GM18951 (cell line): ENCODE results near the gene RNF169.

Source experiments
- POLR2A ChIP-seq: IDR thresholded peaks from 4 replicates; pipeline ENCODE4 v1.6.1; 2011; ENCODE audit warnings: mild to moderate bottlenecking; ENCODE audit not compliant: insufficient read length, insufficient read depth; ENCODE audit errors: extremely low read depth
- in situ Hi-C: fragments of 300-500 bp; cut with MboI; formaldehyde crosslinking; loops from one replicate; pipeline ENCODE4 v1.12.0; 2022; ENCODE audit warnings: low sequenced_read_pairs, mixed read lengths, inconsistent platforms; ENCODE audit not compliant: unreplicated experiment

The RNF169 gene

GRCh38 chr11:74748211-74749126 lies at the start of gene RNF169:
Gene RNF169, plus strand, starts transcription at chr11:74748849. Its CDS starts 32 bp downstream, at chr11:74748881.
- in situ Hi-C loops, result no loop called here
- peak; percentile 87 for TF ChIP-seq POLR2A

- in situ Hi-C loops, result no loop called here
- TF ChIP-seq POLR2A, result no peak
These were observed 48.8 kb upstream of the RNF169 start for GRCh38 chr11:74699615-74700396.

- no peak for TF ChIP-seq POLR2A
- in situ Hi-C loops, result no loop called here
These were observed 47.3 kb upstream of the RNF169 start for GRCh38 chr11:74701351-74701750.

GRCh38 chr11:74702383-74703007 lies 46.2 kb upstream of the RNF169 start:
- no peak for TF ChIP-seq POLR2A
- in situ Hi-C loops, result no loop called here

GRCh38 chr11:74703211-74703610 lies 45.4 kb upstream of the RNF169 start:
- no peak for TF ChIP-seq POLR2A
- in situ Hi-C loops, result no loop called here

- in situ Hi-C loops, result no loop called here
- TF ChIP-seq POLR2A, result no peak
These were observed 41.5 kb upstream of the RNF169 start for GRCh38 chr11:74707182-74707581.

- in situ Hi-C loops, result no loop called here
- no peak for TF ChIP-seq POLR2A
These were observed 40.8 kb upstream of the RNF169 start for GRCh38 chr11:74707602-74708510.

- in situ Hi-C loops, result no loop called here
These were observed 39.5 kb upstream of the RNF169 start for GRCh38 chr11:74709175-74709574.

GRCh38 chr11:74710281-74710938 lies 38.2 kb upstream of the RNF169 start:
- no peak for TF ChIP-seq POLR2A
- in situ Hi-C loops, result no loop called here

More at GRCh38 chr11:74709175-74709574, 39.5 kb upstream of the RNF169 start:
- TF ChIP-seq POLR2A, result no peak

- in situ Hi-C loops, result no loop called here
- no peak for TF ChIP-seq POLR2A
These were observed 35.0 kb upstream of the RNF169 start for GRCh38 chr11:74713686-74714085.

- in situ Hi-C loops, result no loop called here
- no peak for TF ChIP-seq POLR2A
These were observed 33.7 kb upstream of the RNF169 start for GRCh38 chr11:74714904-74715303.
